Measurements from ENCODE around the gene ARL8A. TPM values are rescaled to one million over a fixed set of nuclear protein-coding genes. Genes with fewer than 3 reads are reported as not detected.

Gene ARL8A
- total and polyA plus RNA-seq, 2 donors (not counting 1 experiment from before 2014, with no cell fraction given): 67.6 to 70.7 TPM

DNA sequence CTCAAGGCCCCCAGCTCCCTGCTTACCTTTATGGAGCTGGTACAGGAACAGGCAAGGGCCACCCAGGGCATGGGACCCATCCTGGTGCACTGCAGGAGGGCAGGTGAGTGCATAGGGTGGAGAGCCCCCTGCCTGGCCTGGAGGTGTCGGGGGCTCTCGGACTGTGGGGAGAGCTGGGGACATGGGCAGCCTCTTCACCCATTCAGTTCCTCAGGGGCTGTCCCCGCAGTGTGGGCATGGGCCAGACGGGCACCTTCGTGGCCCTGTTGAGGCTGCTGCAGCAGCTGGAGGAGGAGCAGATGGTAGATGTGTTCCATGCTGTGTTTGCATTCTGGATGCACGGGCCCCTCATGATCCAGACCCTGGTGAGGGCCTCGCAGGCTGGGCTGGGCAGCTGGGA, 41.8 kb upstream of the ARL8A start:
- intact Hi-C loops (cut with micrococcal nuclease): no loop called here
- Histone ChIP-seq H3K4me3 (ENCODE audit: control extremely low read depth in 1 of 5, extremely low read depth in 1 of 5, insufficient read depth in 1 of 5, low read depth in 2 of 5, low read length in 4 of 5) (no peak overlapping the region), H3K36me3 (replicated peaks in 1 of 2; ENCODE audit: control extremely low read depth in 1 of 2, control insufficient read depth in 1 of 2, extremely low read depth in 1 of 2, insufficient read depth in 2 of 2, low read length in 1 of 2) (no peaks in the 10 kb centered on the region), H3K27ac (ENCODE audit: low read length in 2 of 2) (no peak overlapping the region), H3K27me3 (replicated peaks in 1 of 4; ENCODE audit: control extremely low read depth in 1 of 4, control insufficient read depth in 3 of 4, insufficient read depth in 4 of 4, low read length in 3 of 4) (peaks cover 0 to 31% (median 5%) of the 10 kb centered on the region in 4 experiments), H4K20me1 (ENCODE audit: control insufficient read depth, insufficient read depth, low read length, poor library complexity, severe bottlenecking) (no peaks in the 10 kb centered on the region), H3K79me2 (ENCODE audit: control insufficient read depth, insufficient read depth, low read length) (no peaks in the 10 kb centered on the region), H3K9me3 (ENCODE audit: control extremely low read depth in 1 of 3, control insufficient read depth in 2 of 3, insufficient read depth in 1 of 3, low read length in 2 of 3) (no peaks in the 10 kb centered on the region), H3K4me2 (replicated peaks; ENCODE audit: low read depth, low read length, poor library complexity, severe bottlenecking) (no peak overlapping the region), H3K4me1 (ENCODE audit: control insufficient read depth in 2 of 2, insufficient read depth in 2 of 2, low read length in 2 of 2) (peaks cover 5 to 6% of the 10 kb centered on the region in 2 donors), H3K9ac (ENCODE audit: low read length) (no peak overlapping the region), H2AFZ (ENCODE audit: insufficient read depth, low read depth, low read length, poor library complexity, severe bottlenecking) (no peak overlapping the region)
- CTCF ChIA-PET: interaction anchor here (0.6 to 5.6 kb wide), 7 partner anchors 25 to 534 kb away, joined by 3 to 37 read pairs (median 9); no protein-coding TSS in a partner anchor
- Mint-ChIP-seq H3K27ac (no peak overlapping the region), H3K4me1 (peaks cover 9% of the 10 kb centered on the region), H3K27me3 (peaks cover 46% of the 10 kb centered on the region), H3K4me3 (no peak overlapping the region), H3K9me3 (ENCODE audit: insufficient read depth) (no peaks in the 10 kb centered on the region)
- POLR2A ChIA-PET: no interaction called here
- no peak for TF ChIP-seq EZH2 (IDR thresholded peaks at IDR 0.05; ENCODE audit: borderline replicate concordance, insufficient read depth, low read depth, low read length, poor library complexity, severe bottlenecking)
- TF ChIP-seq, protein P1, sequence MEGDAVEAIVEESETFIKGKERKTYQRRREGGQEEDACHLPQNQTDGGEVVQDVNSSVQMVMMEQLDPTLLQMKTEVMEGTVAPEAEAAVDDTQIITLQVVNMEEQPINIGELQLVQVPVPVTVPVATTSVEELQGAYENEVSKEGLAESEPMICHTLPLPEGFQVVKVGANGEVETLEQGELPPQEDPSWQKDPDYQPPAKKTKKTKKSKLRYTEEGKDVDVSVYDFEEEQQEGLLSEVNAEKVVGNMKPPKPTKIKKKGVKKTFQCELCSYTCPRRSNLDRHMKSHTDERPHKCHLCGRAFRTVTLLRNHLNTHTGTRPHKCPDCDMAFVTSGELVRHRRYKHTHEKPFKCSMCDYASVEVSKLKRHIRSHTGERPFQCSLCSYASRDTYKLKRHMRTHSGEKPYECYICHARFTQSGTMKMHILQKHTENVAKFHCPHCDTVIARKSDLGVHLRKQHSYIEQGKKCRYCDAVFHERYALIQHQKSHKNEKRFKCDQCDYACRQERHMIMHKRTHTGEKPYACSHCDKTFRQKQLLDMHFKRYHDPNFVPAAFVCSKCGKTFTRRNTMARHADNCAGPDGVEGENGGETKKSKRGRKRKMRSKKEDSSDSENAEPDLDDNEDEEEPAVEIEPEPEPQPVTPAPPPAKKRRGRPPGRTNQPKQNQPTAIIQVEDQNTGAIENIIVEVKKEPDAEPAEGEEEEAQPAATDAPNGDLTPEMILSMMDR (IDR thresholded peaks at IDR 0.05): no peak
- ATAC-seq (ENCODE audit: low read depth) (no peak), DNase-seq (no peak)
- WGBS (ENCODE audit: insufficient coverage): 87% methylated on average over 7 of the region's 7 CpGs

DNA sequence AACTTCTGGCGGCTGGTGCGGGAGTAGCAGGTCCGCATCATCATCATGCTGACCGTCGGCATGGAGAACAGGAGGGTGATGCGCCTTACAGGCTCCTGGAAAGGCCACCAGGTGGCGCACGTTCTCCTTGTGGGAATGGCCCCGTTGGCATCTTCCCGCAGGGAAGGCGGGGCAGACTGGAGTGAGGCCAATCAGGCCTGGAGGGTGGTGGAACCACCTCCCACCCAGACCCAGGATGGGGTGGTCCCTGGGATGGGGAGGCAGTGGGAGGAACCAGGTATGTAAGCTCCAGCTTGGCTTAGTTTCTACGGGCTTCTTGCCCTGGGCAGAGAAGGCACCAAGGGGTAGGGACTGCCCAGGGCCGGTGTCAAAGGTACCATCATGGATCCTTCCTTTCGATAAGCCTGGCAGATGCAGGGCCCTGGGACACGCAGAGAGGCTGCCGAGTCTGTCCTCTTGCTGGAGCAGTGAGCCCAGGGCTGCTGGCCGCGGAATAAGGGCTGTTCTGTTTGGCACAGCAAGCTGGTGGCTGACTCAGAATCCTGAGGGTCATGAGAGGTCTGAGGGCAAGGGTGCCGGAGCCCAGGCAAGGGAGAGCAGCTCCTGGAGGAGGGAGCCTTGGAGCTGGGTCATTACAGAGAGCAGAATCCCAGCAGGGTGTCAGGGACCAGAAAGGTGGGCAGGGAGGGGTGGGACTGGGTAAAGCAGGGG, 40.4 kb upstream of the ARL8A start:
- Mint-ChIP-seq H3K4me3 (no peak overlapping the region), H3K9me3 (ENCODE audit: insufficient read depth) (no peaks in the 10 kb centered on the region), H3K27me3 (peaks cover 46% of the 10 kb centered on the region), H3K4me1 (peaks cover 9% of the 10 kb centered on the region), H3K27ac (no peak overlapping the region)
- no peaks in the 10 kb centered on the region for H4K20me1 ChIP-seq (ENCODE audit: control insufficient read depth, insufficient read depth, low read length, poor library complexity, severe bottlenecking)
- TF ChIP-seq EZH2 (IDR thresholded peaks at IDR 0.05; ENCODE audit: borderline replicate concordance, insufficient read depth, low read depth, low read length, poor library complexity, severe bottlenecking): no peak
- TF ChIP-seq, protein P1 (IDR thresholded peaks at IDR 0.05): peak; percentile 78
- H3K4me2 ChIP-seq (replicated peaks; ENCODE audit: low read depth, low read length, poor library complexity, severe bottlenecking): peak overlapping the region; percentile 21
- H2AFZ ChIP-seq (ENCODE audit: insufficient read depth, low read depth, low read length, poor library complexity, severe bottlenecking): peak overlapping the region; percentile 16
- DNase-seq: peak; percentile 71
- no peaks in the 10 kb centered on the region for H3K9me3 ChIP-seq (ENCODE audit: control extremely low read depth in 1 of 3, control insufficient read depth in 2 of 3, insufficient read depth in 1 of 3, low read length in 2 of 3)
- no peak overlapping the region for H3K4me3 ChIP-seq (ENCODE audit: control extremely low read depth in 1 of 5, extremely low read depth in 1 of 5, insufficient read depth in 1 of 5, low read depth in 2 of 5, low read length in 4 of 5)
- H3K4me1 ChIP-seq (ENCODE audit: control insufficient read depth in 2 of 2, insufficient read depth in 2 of 2, low read length in 2 of 2): peaks cover 5 to 6% of the 10 kb centered on the region in 2 donors
- no peak overlapping the region for H3K27ac ChIP-seq (ENCODE audit: low read length in 2 of 2)
- ChIA-PET POLR2A (no interaction called here), CTCF (interaction anchor here (0.5 to 5.6 kb wide), 13 partner anchors 8 to 535 kb away, joined by 3 to 37 read pairs (median 5); partner anchors contain the start of gene PTPN7)
- H3K9ac ChIP-seq (ENCODE audit: low read length): no peak overlapping the region
- peaks cover 0 to 31% (median 5%) of the 10 kb centered on the region in 4 experiments for H3K27me3 ChIP-seq (replicated peaks in 1 of 4; ENCODE audit: control extremely low read depth in 1 of 4, control insufficient read depth in 3 of 4, insufficient read depth in 4 of 4, low read length in 3 of 4)
- 37% methylated on average over 13 of the region's 19 CpGs for WGBS (ENCODE audit: insufficient coverage)
- no peaks in the 10 kb centered on the region for H3K79me2 ChIP-seq (ENCODE audit: control insufficient read depth, insufficient read depth, low read length)
- H3K36me3 ChIP-seq (replicated peaks in 1 of 2; ENCODE audit: control extremely low read depth in 1 of 2, control insufficient read depth in 1 of 2, extremely low read depth in 1 of 2, insufficient read depth in 2 of 2, low read length in 1 of 2): no peaks in the 10 kb centered on the region
- intact Hi-C loops (cut with micrococcal nuclease): loop anchor here (2.0 kb wide), 1 partner anchor 22 kb away; no protein-coding TSS in a partner anchor
- peak; percentile 50 for ATAC-seq (ENCODE audit: low read depth)

Data from B cell (primary cell).